PC-9 (cell line): Measurements from ENCODE around the gene NR3C1. TPM values are rescaled to one million over a fixed set of nuclear protein-coding genes. Genes with fewer than 3 reads are reported as not detected.

ENCODE experiments used
- BruUV-seq: library from RNA; stranded (reverse); fragments of 400-500 nt; replicated peaks from 2 replicates; lab custom pipeline; 2021; lab: Mats Ljungman, UMichigan
- CTCF ChIA-PET: fragments of 300-600 bp; sonication (Branson Sonifier 250); formaldehyde crosslinking; loops from one replicate; lab custom pipeline; 2022; ENCODE audit warnings: antibody characterized with exemption; lab: Charles Lee
- POLR2A ChIA-PET: fragments of 300-600 bp; sonication (Branson Sonifier 250); formaldehyde crosslinking; loops from one replicate; lab custom pipeline; 2022; ENCODE audit warnings: antibody characterized with exemption; ENCODE audit not compliant: unreplicated experiment; lab: Charles Lee
- DNase-seq, 2 experiments: peaks; one replicate each; pipeline versions ENCODE4 v3.0.0 to v3.0.0-alpha.2; 2015 to 2022; ENCODE audit warnings: mixed read lengths in 1 of 2
- H2AFZ ChIP-seq: fragments of 200-600 bp; sonication (generic); 2 replicates; pipeline ENCODE4 v1.8.1; 2017; ENCODE audit warnings: antibody characterized with exemption
- H3F3A ChIP-seq: fragments of 200-600 bp; sonication (generic); 2 replicates; pipeline ENCODE4 v1.8.1; 2017; ENCODE audit warnings: antibody characterized with exemption, mild to moderate bottlenecking, low read depth; ENCODE audit not compliant: insufficient read depth
- H3K27ac ChIP-seq: fragments of 200-600 bp; sonication (generic); 2 replicates; pipeline ENCODE4 v1.6.1; 2016; ENCODE audit warnings: mixed run types
- H3K27me3 ChIP-seq: fragments of 200-600 bp; sonication (generic); 2 replicates; pipeline ENCODE4 v1.6.1; 2016; ENCODE audit warnings: low read depth, mixed run types; ENCODE audit not compliant: insufficient read depth
- H3K36me3 ChIP-seq: fragments of 200-600 bp; sonication (generic); 2 replicates; pipeline ENCODE4 v1.6.1; 2016; ENCODE audit warnings: low read depth, mixed run types
- H3K4me1 ChIP-seq: fragments of 200-600 bp; sonication (generic); replicated peaks from 2 replicates; pipeline ENCODE4 v1.6.1; 2016; ENCODE audit warnings: mixed run types; ENCODE audit not compliant: insufficient read depth
- H3K4me2 ChIP-seq: fragments of 200-600 bp; sonication (generic); 2 replicates; pipeline ENCODE4 v1.6.1; 2017; ENCODE audit warnings: mixed run types
- H3K4me3 ChIP-seq: fragments of 200-600 bp; sonication (generic); 2 replicates; pipeline ENCODE4 v1.6.1; 2016; ENCODE audit warnings: mixed run types
- H3K79me2 ChIP-seq: fragments of 200-600 bp; sonication (generic); 2 replicates; pipeline ENCODE4 v1.6.1; 2017; ENCODE audit warnings: low read depth, mixed run types
- H3K9me2 ChIP-seq: fragments of 200-600 bp; sonication (generic); 2 replicates; pipeline ENCODE4 v1.8.1; 2017; ENCODE audit warnings: mild to moderate bottlenecking; ENCODE audit not compliant: insufficient read depth
- H3K9me3 ChIP-seq: fragments of 200-600 bp; sonication (generic); 2 replicates; pipeline ENCODE4 v1.8.1; 2016; ENCODE audit warnings: low read depth; ENCODE audit not compliant: insufficient read depth
- H4K20me1 ChIP-seq: fragments of 200-600 bp; sonication (generic); 2 replicates; pipeline ENCODE4 v1.8.1; 2017; ENCODE audit not compliant: insufficient read depth
- EZH2 ChIP-seq: fragments of 200-600 bp; sonication (generic); IDR thresholded peaks from 2 replicates; pipeline ENCODE4 v1.8.0; 2017; ENCODE audit warnings: antibody characterized with exemption, low read depth
- intact Hi-C: fragments of 100-400 bp; cut with micrococcal nuclease; formaldehyde crosslinking; loops from one replicate; pipeline ENCODE4 v1.10.0; 2022; ENCODE audit not compliant: unreplicated experiment
- total RNA-seq: library from RNA; stranded (reverse); gene quantifications from 2 replicates; pipeline ENCODE4 v1.2.3, GENCODE V29; 2021
- TF ChIP-seq, protein P1 (sequence below): fragments of 200-600 bp; sonication (generic); conservative IDR thresholded peaks from 2 replicates; pipeline ENCODE4 v1.6.1; 2017; ENCODE audit warnings: mixed run types, antibody characterized with exemption, mild to moderate bottlenecking, moderate library complexity

The NR3C1 gene
- total RNA-seq, 1 experiment from 2014 or later: 52.8 TPM

DNA sequence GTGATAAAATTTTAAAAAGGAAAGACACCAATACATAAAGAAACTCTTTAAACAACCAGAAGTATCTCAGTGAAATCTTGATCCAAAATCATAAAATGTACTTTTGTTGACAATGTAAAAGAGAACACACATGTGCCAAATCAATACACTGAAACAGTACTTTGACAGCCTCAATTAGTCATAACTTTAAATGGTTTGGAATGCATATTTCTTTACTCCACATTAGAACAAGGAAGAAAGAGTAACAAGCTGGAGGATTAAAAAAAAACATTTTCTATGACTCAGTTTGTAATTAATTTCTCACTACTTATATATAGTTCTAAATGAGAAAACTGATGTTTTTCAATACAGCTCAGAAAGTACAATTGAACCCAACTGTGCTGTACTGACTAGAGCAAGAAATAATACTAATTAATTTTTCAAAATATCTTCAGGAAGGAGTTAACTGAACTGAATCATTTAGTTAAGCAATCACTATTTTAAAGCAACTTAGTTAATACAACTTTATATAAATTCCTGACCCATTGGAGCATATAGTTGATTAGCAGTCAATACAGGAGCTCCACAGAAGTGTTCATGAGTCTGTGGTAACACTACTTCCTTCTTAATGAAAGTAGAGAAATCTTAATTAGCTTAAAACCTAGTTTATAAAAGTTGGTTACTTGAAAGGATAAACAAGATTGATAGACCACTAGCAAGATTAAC lies 101.0 kb downstream of the NR3C1 start:
- Histone ChIP-seq H3K9me3 (no peaks in the 10 kb centered on the region), H3K27me3 (no peaks in the 10 kb centered on the region), H3K9me2 (no peaks in the 10 kb centered on the region), H3K4me3 (no peak overlapping the region), H3K4me2 (no peak overlapping the region), H4K20me1 (no peaks in the 10 kb centered on the region), H3K27ac (no peak overlapping the region), H3K79me2 (no peaks in the 10 kb centered on the region), H3K4me1 (peaks cover 6% of the 10 kb centered on the region; the same call in 1 of the 2 replicates), H3K36me3 (0 out of 2 replicates have a peak, but pooled peaks cover 3% of the 10 kb centered on the region), H3F3A (no peaks in the 10 kb centered on the region), H2AFZ (no peak overlapping the region)
- DNase-seq: peak in 1 of 2 experiments; percentile 58
- TF ChIP-seq, protein P1, sequence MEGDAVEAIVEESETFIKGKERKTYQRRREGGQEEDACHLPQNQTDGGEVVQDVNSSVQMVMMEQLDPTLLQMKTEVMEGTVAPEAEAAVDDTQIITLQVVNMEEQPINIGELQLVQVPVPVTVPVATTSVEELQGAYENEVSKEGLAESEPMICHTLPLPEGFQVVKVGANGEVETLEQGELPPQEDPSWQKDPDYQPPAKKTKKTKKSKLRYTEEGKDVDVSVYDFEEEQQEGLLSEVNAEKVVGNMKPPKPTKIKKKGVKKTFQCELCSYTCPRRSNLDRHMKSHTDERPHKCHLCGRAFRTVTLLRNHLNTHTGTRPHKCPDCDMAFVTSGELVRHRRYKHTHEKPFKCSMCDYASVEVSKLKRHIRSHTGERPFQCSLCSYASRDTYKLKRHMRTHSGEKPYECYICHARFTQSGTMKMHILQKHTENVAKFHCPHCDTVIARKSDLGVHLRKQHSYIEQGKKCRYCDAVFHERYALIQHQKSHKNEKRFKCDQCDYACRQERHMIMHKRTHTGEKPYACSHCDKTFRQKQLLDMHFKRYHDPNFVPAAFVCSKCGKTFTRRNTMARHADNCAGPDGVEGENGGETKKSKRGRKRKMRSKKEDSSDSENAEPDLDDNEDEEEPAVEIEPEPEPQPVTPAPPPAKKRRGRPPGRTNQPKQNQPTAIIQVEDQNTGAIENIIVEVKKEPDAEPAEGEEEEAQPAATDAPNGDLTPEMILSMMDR: no peak
- no peak for TF ChIP-seq EZH2
- CTCF ChIA-PET: no interaction called here
- BruUV-seq: no TSS peak
- intact Hi-C loops: no loop called here
- POLR2A ChIA-PET: interaction anchor here (0.7 kb wide), 1 partner anchor 117 kb away, joined by 4 read pairs; no protein-coding TSS in a partner anchor

DNA sequence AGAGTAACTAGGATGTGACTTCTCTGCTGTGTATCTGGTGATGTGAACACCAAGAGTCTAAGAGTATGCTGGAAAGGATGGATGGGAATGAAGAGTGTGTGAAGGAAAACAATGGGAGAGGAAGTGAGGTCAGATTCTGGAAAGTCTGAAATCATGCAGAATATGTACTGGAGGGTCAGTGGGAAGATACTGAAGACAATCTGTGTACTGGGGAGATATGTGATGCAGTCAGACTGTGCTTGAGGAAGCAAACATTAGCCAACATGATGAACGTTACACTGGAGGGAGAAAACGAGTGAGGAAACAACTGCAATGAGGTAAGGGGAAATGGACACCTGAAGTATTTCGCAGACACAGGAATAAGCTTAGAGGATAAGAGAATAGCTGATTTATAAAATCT lies 105.7 kb downstream of the NR3C1 start:
- TF ChIP-seq EZH2: no peak
- TF ChIP-seq, protein P1: no peak
- Histone ChIP-seq H3K79me2 (no peaks in the 10 kb centered on the region), H3K27me3 (no peaks in the 10 kb centered on the region), H3K9me3 (no peaks in the 10 kb centered on the region), H3K4me1 (peaks cover 4% of the 10 kb centered on the region; the same call in 1 of the 2 replicates), H2AFZ (no peak overlapping the region), H3K36me3 (peaks cover 10% of the 10 kb centered on the region; the same call in 1 of the 2 replicates), H4K20me1 (no peaks in the 10 kb centered on the region), H3F3A (peaks cover 3% of the 10 kb centered on the region; the same call in 1 of the 2 replicates), H3K27ac (no peak overlapping the region), H3K9me2 (no peaks in the 10 kb centered on the region), H3K4me3 (no peak overlapping the region), H3K4me2 (no peak overlapping the region)
- intact Hi-C loops: loop anchor here (10.0 kb wide), 2 partner anchors 373 to 527 kb away; no protein-coding TSS in a partner anchor
- CTCF ChIA-PET: no interaction called here
- POLR2A ChIA-PET: no interaction called here
- no peak for DNase-seq
- no TSS peak for BruUV-seq

DNA sequence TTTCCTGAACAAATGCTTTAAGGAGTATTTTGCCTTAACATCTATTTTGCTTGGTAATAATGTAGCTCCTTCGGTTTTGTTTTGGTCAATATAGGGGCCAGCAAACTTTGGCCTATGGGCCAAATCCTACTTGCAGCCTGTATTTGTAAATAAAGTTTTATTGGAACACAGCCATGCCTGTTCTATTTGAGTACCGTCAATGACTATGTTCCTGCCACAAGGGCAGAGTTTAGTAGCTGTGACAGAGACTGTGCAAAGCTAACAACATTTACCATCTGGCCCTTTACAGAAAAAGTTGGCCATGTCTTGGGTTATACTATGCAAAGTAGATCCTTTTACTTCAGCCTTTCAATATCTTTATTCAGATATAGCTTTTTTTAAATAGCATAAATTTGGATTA lies 113.4 kb downstream of the NR3C1 start:
- Histone ChIP-seq H3F3A (peaks cover 12% of the 10 kb centered on the region; the same call in 1 of the 2 replicates), H3K9me2 (no peaks in the 10 kb centered on the region), H3K4me2 (no peak overlapping the region), H3K4me3 (no peak overlapping the region), H2AFZ (no peak overlapping the region), H3K36me3 (peaks cover 15% of the 10 kb centered on the region; the same call in 1 of the 2 replicates), H3K9me3 (0 out of 2 replicates have a peak, but pooled peaks cover 5% of the 10 kb centered on the region), H3K27me3 (no peaks in the 10 kb centered on the region), H3K79me2 (no peaks in the 10 kb centered on the region), H3K27ac (no peak overlapping the region), H4K20me1 (no peaks in the 10 kb centered on the region), H3K4me1 (no peaks in the 10 kb centered on the region)
- TF ChIP-seq EZH2: no peak
- TF ChIP-seq, protein P1: no peak
- intact Hi-C loops: loop anchor here (10.0 kb wide), 2 partner anchors 365 to 535 kb away; no protein-coding TSS in a partner anchor
- CTCF ChIA-PET: interaction anchor here (0.6 kb wide), 1 partner anchor 29 kb away, joined by 3 read pairs; no protein-coding TSS in a partner anchor
- BruUV-seq: no TSS peak
- no peak for DNase-seq
- POLR2A ChIA-PET: no interaction called here
